A549 (cell line): ENCODE data around the gene GNAT2. TPM values are rescaled to one million over a fixed set of nuclear protein-coding genes. Genes with fewer than 3 reads are reported as not detected.

Source experiments
- ATAC-seq, 2 experiments: fragments of 200-7000 bp in 1 of 2; fragments of >200 bp in 1 of 2; cut with Nextera tagmentation in 1 of 2; cut with Tn5 transposase in 1 of 2; 3 replicates each; pipeline versions ENCODE4 v1.8.0 to v1.9.1; 2018 to 2020; ENCODE audit warnings: mild to moderate bottlenecking in 1 of 2, moderate library complexity in 1 of 2
- CTCF ChIA-PET: fragments of 300-600 bp; sonication (Branson Sonifier 250); formaldehyde crosslinking; extraction: SDS; loops from one replicate; lab custom pipeline; 2021; ENCODE audit warnings: antibody characterized with exemption, inconsistent platforms; lab: Yijun Ruan, JAX
- POLR2A ChIA-PET: fragments of 350-600 bp; formaldehyde crosslinking; extraction: SDS; loops from one replicate; lab custom pipeline; 2021; ENCODE audit warnings: antibody characterized with exemption, inconsistent platforms; lab: Yijun Ruan, JAX
- DNase-seq, 2 experiments: peaks; one replicate each; pipeline versions ENCODE4 v3.0.0 to v3.0.0-alpha.2; 2011 to 2016; ENCODE audit warnings: low read depth in 1 of 2, low spot score in 1 of 2
- FAIRE-seq: peaks from 2 replicates; lab custom pipeline; 2011; peaks lifted over from hg19 to GRCh38; lab: Jason Lieb, UNC
- H3K27ac ChIP-seq, 2 experiments: fragments of >200 bp; sonication (Bioruptor Twin); formaldehyde crosslinking; 3 replicates each; pipeline ENCODE4 v1.5.1; 2016 to 2017
- H3K4me1 ChIP-seq: fragments of >200 bp; sonication (Bioruptor Twin); formaldehyde crosslinking; 3 replicates; pipeline ENCODE4 v1.6.1; 2016
- H3K4me2 ChIP-seq: fragments of >200 bp; sonication (Bioruptor Twin); formaldehyde crosslinking; 3 replicates; pipeline ENCODE4 v1.6.1; 2016
- H3K4me3 ChIP-seq: fragments of >200 bp; sonication (Bioruptor Twin); formaldehyde crosslinking; 3 replicates; pipeline ENCODE4 v1.5.1; 2016
- H3K9me3 ChIP-seq: fragments of >200 bp; sonication (Bioruptor Twin); formaldehyde crosslinking; 3 replicates; pipeline ENCODE4 v1.6.1; 2016
- BHLHE40 ChIP-seq: IDR thresholded peaks from 2 replicates; pipeline ENCODE4 v1.6.1; 2012; ENCODE audit warnings: low read depth, low read length, inconsistent platforms
- CBX8 ChIP-seq: fragments of 200-600 bp; sonication (generic); IDR thresholded peaks from 2 replicates; pipeline ENCODE4 v1.6.1; 2016
- CEBPB ChIP-seq, 2 experiments: fragments of >200 bp in 1 of 2; sonication (Bioruptor Twin) in 1 of 2; formaldehyde crosslinking in 1 of 2; IDR thresholded peaks; 2 replicates each; pipeline ENCODE4 v1.6.1; 2012 to 2016
- CHD2 ChIP-seq: fragments of 150-350 bp; IDR thresholded peaks from 2 replicates; pipeline ENCODE4 v1.6.1; 2014; ENCODE audit warnings: low read length; ENCODE audit not compliant: partially characterized antibody
- EHF ChIP-seq: fragments of 250-450 bp; sonication (Bioruptor Pico); IDR thresholded peaks from 2 replicates; pipeline ENCODE4 v1.5.0; 2020; ENCODE audit warnings: mild to moderate bottlenecking
- EHMT2 ChIP-seq: fragments of 200-600 bp; sonication (generic); IDR thresholded peaks from 2 replicates; pipeline ENCODE4 v1.6.1; 2016; ENCODE audit warnings: antibody characterized with exemption, low read depth, mild to moderate bottlenecking, moderate library complexity
- FOSL2 ChIP-seq, 2 experiments: fragments of 450-650 bp in 1 of 2; fragments of >200 bp in 1 of 2; sonication (Bioruptor Twin) in 1 of 2; formaldehyde crosslinking; IDR thresholded peaks; 2 replicates each; pipeline versions ENCODE4 v1.5.0 to v1.6.1; 2016 to 2020; ENCODE audit warnings: mild to moderate bottlenecking in 1 of 2, moderate library complexity in 1 of 2
- FOXS1 ChIP-seq: fragments of 250-450 bp; sonication (Bioruptor Pico); IDR thresholded peaks from 2 replicates; pipeline ENCODE4 v1.5.0; 2020; ENCODE audit warnings: mild to moderate bottlenecking, moderate library complexity
- HDAC2 ChIP-seq: fragments of 200-600 bp; sonication (generic); IDR thresholded peaks from 2 replicates; pipeline ENCODE4 v1.6.1; 2016
- JUN ChIP-seq, 2 experiments: fragments of >200 bp; sonication (Bioruptor Twin); formaldehyde crosslinking; IDR thresholded peaks; 2 replicates in 1 of 2; 3 replicates in 1 of 2; pipeline ENCODE4 v1.6.1; 2016 to 2017
- JUNB ChIP-seq: fragments of >200 bp; sonication (Bioruptor Twin); formaldehyde crosslinking; IDR thresholded peaks from 2 replicates; pipeline ENCODE4 v1.6.1; 2016
- KDM1A ChIP-seq: fragments of 200-600 bp; sonication (generic); IDR thresholded peaks from 2 replicates; pipeline ENCODE4 v1.6.1; 2016; ENCODE audit warnings: low read depth, mild to moderate bottlenecking
- KDM5A ChIP-seq: fragments of 200-600 bp; sonication (generic); IDR thresholded peaks from 2 replicates; pipeline ENCODE4 v1.6.1; 2016; ENCODE audit warnings: antibody characterized with exemption, mild to moderate bottlenecking
- MAZ ChIP-seq: fragments of 150-350 bp; IDR thresholded peaks from 2 replicates; pipeline ENCODE4 v1.6.1; 2014; ENCODE audit warnings: antibody characterized with exemption, low read depth, low read length, borderline replicate concordance
- NFE2L2 ChIP-seq: fragments of 150-350 bp; conservative IDR thresholded peaks from 2 replicates; pipeline ENCODE4 v1.6.1; 2014; ENCODE audit warnings: low read length
- POLR2AphosphoS2 ChIP-seq: conservative IDR thresholded peaks from 2 replicates; pipeline ENCODE4 v1.6.1; 2012; ENCODE audit warnings: low read length, improper control_type of control experiment, inconsistent platforms
- RAD21 ChIP-seq, 2 experiments: fragments of >200 bp in 1 of 2; sonication (Bioruptor Twin) in 1 of 2; formaldehyde crosslinking in 1 of 2; IDR thresholded peaks in 1 of 2; conservative IDR thresholded peaks in 1 of 2; 2 replicates in 1 of 2; 3 replicates in 1 of 2; pipeline ENCODE4 v1.6.1; 2012 to 2018; ENCODE audit warnings: inconsistent platforms in 1 of 2
- SMC3 ChIP-seq: fragments of >200 bp; sonication (Bioruptor Twin); formaldehyde crosslinking; IDR thresholded peaks from 3 replicates; pipeline ENCODE4 v1.6.1; 2018; ENCODE audit warnings: inconsistent platforms
- SREBF2 ChIP-seq: fragments of 450-650 bp; IDR thresholded peaks from 2 replicates; pipeline ENCODE4 v1.6.1; 2014; ENCODE audit warnings: mild to moderate bottlenecking, moderate library complexity
- TP53 ChIP-seq: fragments of 250-450 bp; sonication (Bioruptor Pico); IDR thresholded peaks from 2 replicates; pipeline ENCODE4 v1.5.0; 2021; ENCODE audit warnings: mild to moderate bottlenecking, moderate library complexity
- ZC3H11A ChIP-seq: fragments of 450-650 bp; IDR thresholded peaks from 2 replicates; pipeline ENCODE4 v1.6.1; 2014; ENCODE audit warnings: antibody characterized with exemption, mild to moderate bottlenecking
- ZFP36 ChIP-seq: fragments of 450-650 bp; IDR thresholded peaks from 2 replicates; pipeline ENCODE4 v1.6.1; 2014; ENCODE audit warnings: borderline replicate concordance; ENCODE audit not compliant: partially characterized antibody
- ZNF302 ChIP-seq: fragments of 250-450 bp; sonication (Bioruptor Pico); IDR thresholded peaks from 2 replicates; pipeline ENCODE4 v1.9.0; 2021; ENCODE audit warnings: inconsistent platforms, mild to moderate bottlenecking, moderate library complexity
- ZSCAN20 ChIP-seq: fragments of 250-450 bp; sonication (Bioruptor Pico); IDR thresholded peaks from 2 replicates; pipeline ENCODE4 v1.8.0; 2022; ENCODE audit warnings: mild to moderate bottlenecking, moderate library complexity
- WGBS: methylation state at CpG from one replicate; pipeline ENCODE4 v1.1.6; 2017; ENCODE audit errors: missing lambda C conversion rate; 5-methylcytosine and 5-hydroxymethylcytosine counted together
- polyA minus RNA-seq: library from RNA; depleted of rRNA, polyadenylated mRNA; stranded (reverse); fragments of >200 nt; gene quantifications from 2 replicates; pipeline ENCODE4 v1.2.3, GENCODE V29; 2011; rRNA and poly(A)+ RNA removed
- polyA plus RNA-seq, 4 experiments: library from polyadenylated mRNA; depleted of rRNA in 3 of 4; stranded (reverse); fragments of >200 nt; fragmentation: RNase III in 1 of 4; extraction: RNeasy Plus Mini Kit Qiagen cat#74134 plus additional on column Dnase treatment in 1 of 4; gene quantifications; 2 replicates in 3 of 4; 3 replicates in 1 of 4; pipeline ENCODE4 v1.2.3, GENCODE V29; 2011 to 2017
- TF ChIP-seq, protein P1 (sequence below): fragments of 250-450 bp; sonication (Bioruptor Pico); IDR thresholded peaks from 2 replicates; pipeline ENCODE4 v1.5.0; 2020; ENCODE audit warnings: low read depth, mild to moderate bottlenecking, moderate library complexity
- TF ChIP-seq, protein P2 (sequence below): IDR thresholded peaks from 2 replicates; pipeline ENCODE4 v1.6.1; 2012
- TF ChIP-seq, protein P3 (sequence below): fragments of 150-350 bp; IDR thresholded peaks from 2 replicates; pipeline ENCODE4 v1.6.1; 2014; ENCODE audit warnings: low read depth, mild to moderate bottlenecking, low read length
- TF ChIP-seq, protein P4 (sequence below): IDR thresholded peaks from 2 replicates; pipeline ENCODE4 v1.6.1; 2012
- TF ChIP-seq, protein P5 (sequence below): fragments of 200-600 bp; sonication (generic); IDR thresholded peaks from 2 replicates; pipeline ENCODE4 v1.6.1; 2016; ENCODE audit warnings: antibody characterized with exemption, mild to moderate bottlenecking, moderate library complexity
- TF ChIP-seq, protein P6 (sequence below): fragments of >200 bp; sonication (Bioruptor Twin); formaldehyde crosslinking; IDR thresholded peaks from 2 replicates; pipeline ENCODE4 v1.6.1; 2016
- TF ChIP-seq, protein P7 (sequence below): fragments of >200 bp; sonication (Bioruptor Twin); formaldehyde crosslinking; IDR thresholded peaks from 3 replicates; pipeline ENCODE4 v1.5.1; 2016

GNAT2 gene
- polyA plus RNA-seq (2011; rRNA removed) (0.16 and 0.20 TPM in 2 replicates), polyA plus RNA-seq (2017; fragmentation: RNase III; extraction: RNeasy Plus Mini Kit Qiagen cat#74134 plus additional on column Dnase treatment) (0.25 TPM in 1 of 3 replicates, not detected in the others), polyA minus RNA-seq (0.29 and 0.74 TPM in 2 replicates)
- 0.09 and 0.13 TPM in 2 replicates for polyA plus RNA-seq (2012; cell fraction: cytosol; rRNA removed)
- polyA plus RNA-seq (2012; cell fraction: nucleus; rRNA removed): not detected in 2 replicates

DNA sequence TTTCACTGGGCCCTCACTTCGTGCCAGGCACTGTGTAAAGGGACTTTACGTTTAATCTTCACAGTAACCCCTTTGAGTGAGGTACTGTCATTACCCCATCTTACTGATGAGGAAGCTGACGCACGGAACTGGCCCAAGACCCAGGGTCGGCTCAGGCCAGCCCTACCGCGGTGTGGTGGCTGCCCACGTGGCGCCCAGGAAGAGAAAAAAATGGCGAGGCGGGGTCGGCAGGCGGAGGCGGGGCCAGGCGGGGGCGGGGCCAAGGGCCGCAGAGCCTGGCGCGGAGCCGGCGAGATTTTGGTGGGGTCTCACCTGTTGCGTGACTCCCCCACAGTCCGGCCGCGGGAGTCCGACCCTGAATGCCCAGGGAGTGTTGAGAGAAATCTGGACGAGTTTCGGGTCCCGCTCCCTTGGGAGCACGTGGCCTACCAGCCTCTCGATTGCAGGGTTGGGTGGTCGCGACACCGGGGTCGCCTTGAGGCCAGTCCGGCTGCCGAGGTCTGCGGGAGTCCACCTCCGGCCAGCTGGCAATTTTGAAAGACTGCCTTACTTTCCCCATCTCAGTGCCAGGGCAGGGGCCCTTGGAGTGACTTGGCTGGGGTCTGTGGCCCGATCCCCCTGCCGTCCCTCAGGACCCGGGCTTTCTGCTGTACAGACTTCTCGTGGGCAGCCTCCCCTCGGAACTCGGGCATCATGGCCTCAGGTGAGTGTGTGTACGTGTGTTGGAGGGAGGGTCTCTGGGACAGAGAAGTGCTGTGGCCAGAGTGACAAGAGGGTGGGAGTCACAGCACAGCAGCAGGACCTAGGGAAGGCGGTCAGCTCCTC is at the start of gene GNAT2, which contains the start of gene AMPD2:
TSS of gene GNAT2 (minus strand) at position 41 of the 825 bp plus-strand sequence. CDS start 6,746 bp downstream, outside the sequence.
TSS of gene AMPD2 (plus strand) at position 262 of the 825 bp plus-strand sequence. CDS start 1,339 bp downstream, outside the sequence.
- Histone ChIP-seq H3K4me2 (peak within 1 kb of the TSS; percentile 89), H3K4me1 (peaks cover 31% of the 10 kb centered on the region), H3K27ac (peak within 1 kb of the TSS; percentile 93 to 98), H3K4me3 (peak within 1 kb of the TSS; percentile 90), H3K9me3 (no peaks in the 10 kb centered on the region)
- ChIA-PET POLR2A (interaction anchor here (1.4 to 2.2 kb wide), 2 partner anchors 17 to 71 kb away, joined by 3 to 27 read pairs; partner anchors contain the start of gene GNAI3), CTCF (interaction anchor here (0.6 to 1.2 kb wide), 5 partner anchors 9 to 72 kb away, joined by 3 to 5 read pairs (median 3); partner anchors contain the start of gene GNAI3)
- 1% methylated on average over 11 of the region's 47 CpGs for WGBS
- ATAC-seq: peak; percentile 65 to 80
- DNase-seq: peak; percentile 71 to 74
- FAIRE-seq: no peak
- no peak for TF ChIP-seq EHMT2
- TF ChIP-seq SMC3: no peak
- TF ChIP-seq, protein P1, sequence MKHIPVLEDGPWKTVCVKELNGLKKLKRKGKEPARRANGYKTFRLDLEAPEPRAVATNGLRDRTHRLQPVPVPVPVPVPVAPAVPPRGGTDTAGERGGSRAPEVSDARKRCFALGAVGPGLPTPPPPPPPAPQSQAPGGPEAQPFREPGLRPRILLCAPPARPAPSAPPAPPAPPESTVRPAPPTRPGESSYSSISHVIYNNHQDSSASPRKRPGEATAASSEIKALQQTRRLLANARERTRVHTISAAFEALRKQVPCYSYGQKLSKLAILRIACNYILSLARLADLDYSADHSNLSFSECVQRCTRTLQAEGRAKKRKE (CRISPR knock-in tag): no peak
- TF ChIP-seq, protein P2, sequence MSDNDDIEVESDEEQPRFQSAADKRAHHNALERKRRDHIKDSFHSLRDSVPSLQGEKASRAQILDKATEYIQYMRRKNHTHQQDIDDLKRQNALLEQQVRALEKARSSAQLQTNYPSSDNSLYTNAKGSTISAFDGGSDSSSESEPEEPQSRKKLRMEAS: peak; percentile 98
- TF ChIP-seq TP53: no peak
- TF ChIP-seq FOXS1 (CRISPR knock-in tag): no peak
- no peak for TF ChIP-seq JUNB
- no peak for TF ChIP-seq HDAC2
- no peak for TF ChIP-seq ZC3H11A
- TF ChIP-seq, protein P3, sequence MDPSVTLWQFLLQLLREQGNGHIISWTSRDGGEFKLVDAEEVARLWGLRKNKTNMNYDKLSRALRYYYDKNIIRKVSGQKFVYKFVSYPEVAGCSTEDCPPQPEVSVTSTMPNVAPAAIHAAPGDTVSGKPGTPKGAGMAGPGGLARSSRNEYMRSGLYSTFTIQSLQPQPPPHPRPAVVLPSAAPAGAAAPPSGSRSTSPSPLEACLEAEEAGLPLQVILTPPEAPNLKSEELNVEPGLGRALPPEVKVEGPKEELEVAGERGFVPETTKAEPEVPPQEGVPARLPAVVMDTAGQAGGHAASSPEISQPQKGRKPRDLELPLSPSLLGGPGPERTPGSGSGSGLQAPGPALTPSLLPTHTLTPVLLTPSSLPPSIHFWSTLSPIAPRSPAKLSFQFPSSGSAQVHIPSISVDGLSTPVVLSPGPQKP: no peak
- no peak for TF ChIP-seq CEBPB (IDR thresholded peaks at IDR 0.05)
- TF ChIP-seq BHLHE40: no peak
- TF ChIP-seq, protein P4, sequence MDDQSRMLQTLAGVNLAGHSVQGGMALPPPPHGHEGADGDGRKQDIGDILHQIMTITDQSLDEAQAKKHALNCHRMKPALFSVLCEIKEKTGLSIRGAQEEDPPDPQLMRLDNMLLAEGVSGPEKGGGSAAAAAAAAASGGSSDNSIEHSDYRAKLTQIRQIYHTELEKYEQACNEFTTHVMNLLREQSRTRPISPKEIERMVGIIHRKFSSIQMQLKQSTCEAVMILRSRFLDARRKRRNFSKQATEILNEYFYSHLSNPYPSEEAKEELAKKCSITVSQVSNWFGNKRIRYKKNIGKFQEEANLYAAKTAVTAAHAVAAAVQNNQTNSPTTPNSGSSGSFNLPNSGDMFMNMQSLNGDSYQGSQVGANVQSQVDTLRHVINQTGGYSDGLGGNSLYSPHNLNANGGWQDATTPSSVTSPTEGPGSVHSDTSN: no peak
- TF ChIP-seq CBX8: no peak
- no peak for TF ChIP-seq ZFP36
- TF ChIP-seq KDM1A: no peak
- TF ChIP-seq SREBF2: no peak
- TF ChIP-seq NFE2L2: no peak
- no peak for TF ChIP-seq MAZ
- no peak for TF ChIP-seq ZSCAN20 (CRISPR knock-in tag)
- no peak for TF ChIP-seq EHF (CRISPR knock-in tag)
- no peak for TF ChIP-seq POLR2AphosphoS2
- no peak for TF ChIP-seq FOSL2 (IDR thresholded peaks at IDR 0.05)
- no peak for TF ChIP-seq FOSL2 (CRISPR knock-in tag; IDR thresholded peaks at IDR 0.05)
- no peak for TF ChIP-seq KDM5A
- TF ChIP-seq, protein P5, sequence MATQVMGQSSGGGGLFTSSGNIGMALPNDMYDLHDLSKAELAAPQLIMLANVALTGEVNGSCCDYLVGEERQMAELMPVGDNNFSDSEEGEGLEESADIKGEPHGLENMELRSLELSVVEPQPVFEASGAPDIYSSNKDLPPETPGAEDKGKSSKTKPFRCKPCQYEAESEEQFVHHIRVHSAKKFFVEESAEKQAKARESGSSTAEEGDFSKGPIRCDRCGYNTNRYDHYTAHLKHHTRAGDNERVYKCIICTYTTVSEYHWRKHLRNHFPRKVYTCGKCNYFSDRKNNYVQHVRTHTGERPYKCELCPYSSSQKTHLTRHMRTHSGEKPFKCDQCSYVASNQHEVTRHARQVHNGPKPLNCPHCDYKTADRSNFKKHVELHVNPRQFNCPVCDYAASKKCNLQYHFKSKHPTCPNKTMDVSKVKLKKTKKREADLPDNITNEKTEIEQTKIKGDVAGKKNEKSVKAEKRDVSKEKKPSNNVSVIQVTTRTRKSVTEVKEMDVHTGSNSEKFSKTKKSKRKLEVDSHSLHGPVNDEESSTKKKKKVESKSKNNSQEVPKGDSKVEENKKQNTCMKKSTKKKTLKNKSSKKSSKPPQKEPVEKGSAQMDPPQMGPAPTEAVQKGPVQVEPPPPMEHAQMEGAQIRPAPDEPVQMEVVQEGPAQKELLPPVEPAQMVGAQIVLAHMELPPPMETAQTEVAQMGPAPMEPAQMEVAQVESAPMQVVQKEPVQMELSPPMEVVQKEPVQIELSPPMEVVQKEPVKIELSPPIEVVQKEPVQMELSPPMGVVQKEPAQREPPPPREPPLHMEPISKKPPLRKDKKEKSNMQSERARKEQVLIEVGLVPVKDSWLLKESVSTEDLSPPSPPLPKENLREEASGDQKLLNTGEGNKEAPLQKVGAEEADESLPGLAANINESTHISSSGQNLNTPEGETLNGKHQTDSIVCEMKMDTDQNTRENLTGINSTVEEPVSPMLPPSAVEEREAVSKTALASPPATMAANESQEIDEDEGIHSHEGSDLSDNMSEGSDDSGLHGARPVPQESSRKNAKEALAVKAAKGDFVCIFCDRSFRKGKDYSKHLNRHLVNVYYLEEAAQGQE: no peak
- TF ChIP-seq ZNF302: no peak
- TF ChIP-seq, protein P6, sequence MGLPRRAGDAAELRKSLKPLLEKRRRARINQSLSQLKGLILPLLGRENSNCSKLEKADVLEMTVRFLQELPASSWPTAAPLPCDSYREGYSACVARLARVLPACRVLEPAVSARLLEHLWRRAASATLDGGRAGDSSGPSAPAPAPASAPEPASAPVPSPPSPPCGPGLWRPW: no peak
- peak in 1 of 2 experiments; percentile 48; a peak in 2 of 5 replicates for TF ChIP-seq JUN (IDR thresholded peaks at IDR 0.05)
- no peak for TF ChIP-seq RAD21 (conservative IDR thresholded peaks at IDR 0.05 in 1 of 2, IDR thresholded peaks at IDR 0.05 in 1 of 2)
- TF ChIP-seq, protein P7, sequence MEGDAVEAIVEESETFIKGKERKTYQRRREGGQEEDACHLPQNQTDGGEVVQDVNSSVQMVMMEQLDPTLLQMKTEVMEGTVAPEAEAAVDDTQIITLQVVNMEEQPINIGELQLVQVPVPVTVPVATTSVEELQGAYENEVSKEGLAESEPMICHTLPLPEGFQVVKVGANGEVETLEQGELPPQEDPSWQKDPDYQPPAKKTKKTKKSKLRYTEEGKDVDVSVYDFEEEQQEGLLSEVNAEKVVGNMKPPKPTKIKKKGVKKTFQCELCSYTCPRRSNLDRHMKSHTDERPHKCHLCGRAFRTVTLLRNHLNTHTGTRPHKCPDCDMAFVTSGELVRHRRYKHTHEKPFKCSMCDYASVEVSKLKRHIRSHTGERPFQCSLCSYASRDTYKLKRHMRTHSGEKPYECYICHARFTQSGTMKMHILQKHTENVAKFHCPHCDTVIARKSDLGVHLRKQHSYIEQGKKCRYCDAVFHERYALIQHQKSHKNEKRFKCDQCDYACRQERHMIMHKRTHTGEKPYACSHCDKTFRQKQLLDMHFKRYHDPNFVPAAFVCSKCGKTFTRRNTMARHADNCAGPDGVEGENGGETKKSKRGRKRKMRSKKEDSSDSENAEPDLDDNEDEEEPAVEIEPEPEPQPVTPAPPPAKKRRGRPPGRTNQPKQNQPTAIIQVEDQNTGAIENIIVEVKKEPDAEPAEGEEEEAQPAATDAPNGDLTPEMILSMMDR: no peak
- TF ChIP-seq CHD2: no peak
